PC-3 (cell line): ENCODE data around the gene TEX52.

Experiments used
- CTCF ChIP-seq: fragments of 300-600 bp; sonication (generic); conservative IDR thresholded peaks from 2 replicates; pipeline ENCODE4 v1.5.1; 2017; ENCODE audit warnings: antibody characterized with exemption, low read depth, mild to moderate bottlenecking, low read length
- EZH2 ChIP-seq: fragments of 300-600 bp; sonication (generic); IDR thresholded peaks from one replicate; pipeline ENCODE4 v1.6.1; 2017; ENCODE audit warnings: antibody characterized with exemption, mild to moderate bottlenecking, low read length; ENCODE audit not compliant: unreplicated experiment

GRCh38 chr12:2854669-2855453, 2.0 kb downstream of the TEX52 start:
- TF ChIP-seq CTCF (no peak), EZH2 (no peak)
